HepG2 (cell line): ENCODE results near the gene DUSP9. TPM values are rescaled to one million over a fixed set of nuclear protein-coding genes. Genes with fewer than 3 reads are reported as not detected.

Experiments used
- AGO2 ChIP-seq: fragments of 200-400 bp; formaldehyde crosslinking; optimal IDR thresholded peaks from 2 replicates; pipeline ENCODE3; 2017; ENCODE audit warnings: mild to moderate bottlenecking, low read depth, low read length, moderate library complexity
- DNMT3B ChIP-seq: conservative IDR thresholded peaks from 2 replicates; pipeline ENCODE4 v1.6.1; 2016; ENCODE audit warnings: missing biosample characterization, control low read depth
- ERF ChIP-seq: IDR thresholded peaks from 2 replicates; pipeline ENCODE4 v1.6.1; 2018; ENCODE audit warnings: missing biosample characterization, missing genetic modification reagents
- ESRRA ChIP-seq: sonication (generic); formaldehyde crosslinking; IDR thresholded peaks from 2 replicates; pipeline ENCODE4 v1.5.1; 2020; ENCODE audit warnings: mild to moderate bottlenecking, low read depth, missing genetic modification reagents
- GTF3A ChIP-seq: sonication (generic); formaldehyde crosslinking; conservative IDR thresholded peaks from 2 replicates; pipeline ENCODE4 v1.4.0; 2020; ENCODE audit warnings: mild to moderate bottlenecking, missing genetic modification reagents
- HHEX ChIP-seq: IDR thresholded peaks from 2 replicates; pipeline ENCODE4 v1.6.1; 2016; ENCODE audit warnings: control low read depth
- HNRNPK ChIP-seq: fragments of 200-400 bp; formaldehyde crosslinking; IDR thresholded peaks from 2 replicates; pipeline ENCODE4 v1.6.1; 2018; ENCODE audit warnings: low read length, low read depth, moderate library complexity, mild to moderate bottlenecking; ENCODE audit not compliant: poor library complexity, severe bottlenecking
- HOXA5 ChIP-seq: sonication (generic); formaldehyde crosslinking; IDR thresholded peaks from 2 replicates; pipeline ENCODE4 v1.4.0; 2020; ENCODE audit warnings: missing genetic modification reagents
- KAT8 ChIP-seq: IDR thresholded peaks from 2 replicates; pipeline ENCODE4 v1.6.1; 2016; ENCODE audit warnings: missing genetic modification reagents, missing compliant biosample characterization
- POLR2AphosphoS2 ChIP-seq: IDR thresholded peaks from 2 replicates; pipeline ENCODE4 v1.6.1; 2011; ENCODE audit warnings: low read depth, low read length, improper control_type of control experiment
- SOX6 ChIP-seq, 2 experiments: fragments of 450-650 bp in 1 of 2; sonication (generic) in 1 of 2; formaldehyde crosslinking in 1 of 2; IDR thresholded peaks; 2 replicates each; pipeline versions ENCODE4 v1.4.0 to v1.6.1; 2017 to 2020; ENCODE audit warnings: antibody characterized with exemption in 1 of 2, mild to moderate bottlenecking in 1 of 2, missing genetic modification reagents in 1 of 2
- ZFP90 ChIP-seq: sonication (generic); formaldehyde crosslinking; IDR thresholded peaks from 2 replicates; pipeline ENCODE4 v1.8.0; 2022; ENCODE audit warnings: missing genetic modification reagents, mild to moderate bottlenecking, inconsistent platforms, borderline replicate concordance
- ZKSCAN1 ChIP-seq: fragments of 150-350 bp; IDR thresholded peaks from 2 replicates; pipeline ENCODE4 v1.6.1; 2014; ENCODE audit warnings: low read length
- ZNF101 ChIP-seq: sonication (generic); formaldehyde crosslinking; IDR thresholded peaks from 2 replicates; pipeline ENCODE4 v1.4.0; 2020; ENCODE audit warnings: mild to moderate bottlenecking, low read depth, missing genetic modification reagents, borderline replicate concordance
- ZNF253 ChIP-seq: sonication (generic); formaldehyde crosslinking; IDR thresholded peaks from 2 replicates; pipeline ENCODE4 v1.8.0; 2022; ENCODE audit warnings: mild to moderate bottlenecking, missing genetic modification reagents, borderline replicate concordance
- ZNF280B ChIP-seq: sonication (generic); formaldehyde crosslinking; IDR thresholded peaks from 2 replicates; pipeline ENCODE4 v1.5.0; 2020; ENCODE audit warnings: missing genetic modification reagents, mild to moderate bottlenecking, borderline replicate concordance
- ZNF720 ChIP-seq: sonication (generic); formaldehyde crosslinking; IDR thresholded peaks from 2 replicates; pipeline ENCODE4 v1.4.0; 2020; ENCODE audit warnings: missing genetic modification reagents
- ZSCAN22 ChIP-seq: sonication (generic); formaldehyde crosslinking; IDR thresholded peaks from 2 replicates; pipeline ENCODE4 v1.4.0; 2020; ENCODE audit warnings: mild to moderate bottlenecking, missing genetic modification reagents
- polyA plus RNA-seq, 8 experiments: library from polyadenylated mRNA; depleted of rRNA in 3 of 8; stranded (reverse) in 7 of 8; unstranded in 1 of 8; fragments of >200 nt; fragmentation: Illumina TruSeq in 4 of 8; extraction: Trizol in 4 of 8; gene quantifications; 2 replicates each; pipeline versions ENCODE4 v1.2.1 to v1.2.3, GENCODE V29; 2011 to 2016; ENCODE audit warnings: low read depth in 4 of 8, missing spikeins in 1 of 8, mixed read lengths in 1 of 8; ENCODE audit not compliant: insufficient read depth in 1 of 8
- total RNA-seq, 5 experiments: library from RNA; depleted of rRNA; stranded (reverse); fragments of >200 nt; fragmentation: Illumina TruSeq; extraction: Trizol; gene quantifications; 2 replicates each; pipeline ENCODE4 v1.2.3, GENCODE V29; 2016; ENCODE audit warnings: low read depth in 1 of 5
- TF ChIP-seq, protein P1 (sequence below): sonication (generic); formaldehyde crosslinking; IDR thresholded peaks from 2 replicates; pipeline ENCODE4 v1.8.0; 2023; ENCODE audit warnings: mild to moderate bottlenecking, missing genetic modification reagents
- TF ChIP-seq, protein P2 (sequence below): sonication (generic); formaldehyde crosslinking; IDR thresholded peaks from 2 replicates; pipeline ENCODE4 v1.5.0; 2020; ENCODE audit warnings: mild to moderate bottlenecking, low read depth, missing genetic modification reagents, borderline replicate concordance
- TF ChIP-seq, protein P3 (sequence below): sonication (generic); formaldehyde crosslinking; IDR thresholded peaks from 2 replicates; pipeline ENCODE4 v1.5.0; 2020; ENCODE audit warnings: missing genetic modification reagents
- TF ChIP-seq, protein P4 (sequence below): sonication (generic); formaldehyde crosslinking; IDR thresholded peaks from 2 replicates; pipeline ENCODE4 v1.5.1; 2020; ENCODE audit warnings: mild to moderate bottlenecking, moderate library complexity, missing genetic modification reagents

The DUSP9 gene
- total and polyA plus RNA-seq, 2 of the 13 experiments (the other 11 are each of a cell fraction or from before 2014, with no cell fraction given), result 235 to 435 TPM

GRCh38 chrX:153643431-153644351 lies 3.3 kb upstream of the DUSP9 start (continued):
- TF ChIP-seq, protein P1, sequence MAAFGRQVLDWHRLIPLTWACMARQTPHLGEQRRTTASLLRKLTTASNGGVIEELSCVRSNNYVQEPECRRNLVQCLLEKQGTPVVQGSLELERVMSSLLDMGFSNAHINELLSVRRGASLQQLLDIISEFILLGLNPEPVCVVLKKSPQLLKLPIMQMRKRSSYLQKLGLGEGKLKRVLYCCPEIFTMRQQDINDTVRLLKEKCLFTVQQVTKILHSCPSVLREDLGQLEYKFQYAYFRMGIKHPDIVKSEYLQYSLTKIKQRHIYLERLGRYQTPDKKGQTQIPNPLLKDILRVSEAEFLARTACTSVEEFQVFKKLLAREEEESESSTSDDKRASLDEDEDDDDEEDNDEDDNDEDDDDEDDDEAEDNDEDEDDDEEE (CRISPR knock-in tag), result no peak
- TF ChIP-seq POLR2AphosphoS2 (no peak), KAT8 (no peak), ZNF253 (no peak), ERF (CRISPR knock-in tag) (no peak), SOX6 (IDR thresholded peaks at IDR 0.05) (no peak), SOX6 (CRISPR knock-in tag; IDR thresholded peaks at IDR 0.05) (no peak), ZNF720 (CRISPR knock-in tag) (no peak), HNRNPK (no peak), HHEX (CRISPR knock-in tag) (no peak), ZSCAN22 (CRISPR knock-in tag) (no peak), AGO2 (peak; percentile 57), DNMT3B (no peak), ZKSCAN1 (peak; percentile 75; the same call in 1 of the 2 replicates), ZNF280B (CRISPR knock-in tag) (no peak), HOXA5 (CRISPR knock-in tag) (no peak), GTF3A (CRISPR knock-in tag) (no peak), ESRRA (CRISPR knock-in tag) (no peak), ZNF101 (CRISPR knock-in tag) (no peak), ZFP90 (CRISPR knock-in tag) (no peak)
- TF ChIP-seq, protein P2, sequence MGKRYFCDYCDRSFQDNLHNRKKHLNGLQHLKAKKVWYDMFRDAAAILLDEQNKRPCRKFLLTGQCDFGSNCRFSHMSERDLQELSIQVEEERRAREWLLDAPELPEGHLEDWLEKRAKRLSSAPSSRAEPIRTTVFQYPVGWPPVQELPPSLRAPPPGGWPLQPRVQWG (CRISPR knock-in tag), result no peak
- TF ChIP-seq, protein P3, sequence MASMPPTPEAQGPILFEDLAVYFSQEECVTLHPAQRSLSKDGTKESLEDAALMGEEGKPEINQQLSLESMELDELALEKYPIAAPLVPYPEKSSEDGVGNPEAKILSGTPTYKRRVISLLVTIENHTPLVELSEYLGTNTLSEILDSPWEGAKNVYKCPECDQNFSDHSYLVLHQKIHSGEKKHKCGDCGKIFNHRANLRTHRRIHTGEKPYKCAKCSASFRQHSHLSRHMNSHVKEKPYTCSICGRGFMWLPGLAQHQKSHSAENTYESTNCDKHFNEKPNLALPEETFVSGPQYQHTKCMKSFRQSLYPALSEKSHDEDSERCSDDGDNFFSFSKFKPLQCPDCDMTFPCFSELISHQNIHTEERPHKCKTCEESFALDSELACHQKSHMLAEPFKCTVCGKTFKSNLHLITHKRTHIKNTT (CRISPR knock-in tag), result no peak
- TF ChIP-seq, protein P4, sequence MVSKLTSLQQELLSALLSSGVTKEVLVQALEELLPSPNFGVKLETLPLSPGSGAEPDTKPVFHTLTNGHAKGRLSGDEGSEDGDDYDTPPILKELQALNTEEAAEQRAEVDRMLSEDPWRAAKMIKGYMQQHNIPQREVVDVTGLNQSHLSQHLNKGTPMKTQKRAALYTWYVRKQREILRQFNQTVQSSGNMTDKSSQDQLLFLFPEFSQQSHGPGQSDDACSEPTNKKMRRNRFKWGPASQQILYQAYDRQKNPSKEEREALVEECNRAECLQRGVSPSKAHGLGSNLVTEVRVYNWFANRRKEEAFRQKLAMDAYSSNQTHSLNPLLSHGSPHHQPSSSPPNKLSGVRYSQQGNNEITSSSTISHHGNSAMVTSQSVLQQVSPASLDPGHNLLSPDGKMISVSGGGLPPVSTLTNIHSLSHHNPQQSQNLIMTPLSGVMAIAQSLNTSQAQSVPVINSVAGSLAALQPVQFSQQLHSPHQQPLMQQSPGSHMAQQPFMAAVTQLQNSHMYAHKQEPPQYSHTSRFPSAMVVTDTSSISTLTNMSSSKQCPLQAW (CRISPR knock-in tag), result no peak
